Urothelium cell line (cell line): ENCODE results near the gene CDH23.

Source experiments
- DNase-seq: peaks from one replicate; pipeline ENCODE4 v3.0.0; 2011; ENCODE audit warnings: low spot score, mixed read lengths
- FAIRE-seq: peaks from 2 replicates; lab custom pipeline; 2011; peaks lifted over from hg19 to GRCh38; lab: Jason Lieb, UNC

Gene CDH23

GRCh38 chr10:71746344-71747037 is 349.8 kb downstream of the CDH23 start:
- DNase-seq, result no peak
- no peak for FAIRE-seq

GRCh38 chr10:71747039-71747531 is 350.4 kb downstream of the CDH23 start:
- FAIRE-seq, result no peak
- no peak for DNase-seq

- FAIRE-seq (no peak), DNase-seq (no peak)
Observed at GRCh38 chr10:71747551-71748523, 351.1 kb downstream of the CDH23 start.

- DNase-seq (no peak), FAIRE-seq (no peak)
Observed at GRCh38 chr10:71748671-71749191, 352.0 kb downstream of the CDH23 start.

GRCh38 chr10:71749396-71749795 is 352.7 kb downstream of the CDH23 start:
- DNase-seq, result no peak
- FAIRE-seq, result no peak

GRCh38 chr10:71750124-71750841 is 353.6 kb downstream of the CDH23 start:
- FAIRE-seq (no peak), DNase-seq (no peak)

- FAIRE-seq, result no peak
Observed at GRCh38 chr10:71750986-71751385, 354.3 kb downstream of the CDH23 start.

GRCh38 chr10:71751515-71752224 is 354.9 kb downstream of the CDH23 start:
- DNase-seq (no peak), FAIRE-seq (no peak)

More at GRCh38 chr10:71750986-71751385, 354.3 kb downstream of the CDH23 start:
- DNase-seq, result no peak

GRCh38 chr10:71752391-71753090 is 355.8 kb downstream of the CDH23 start:
- FAIRE-seq, result no peak

GRCh38 chr10:71753091-71753959 is 356.6 kb downstream of the CDH23 start:
- DNase-seq (no peak), FAIRE-seq (no peak)

More at GRCh38 chr10:71752391-71753090, 355.8 kb downstream of the CDH23 start:
- no peak for DNase-seq

- DNase-seq, result no peak
- FAIRE-seq, result no peak
Observed at GRCh38 chr10:71753960-71754505, 357.3 kb downstream of the CDH23 start.

GRCh38 chr10:71754562-71754961 is 357.8 kb downstream of the CDH23 start:
- no peak for FAIRE-seq
- no peak for DNase-seq

- FAIRE-seq, result peak; percentile 30
- DNase-seq, result no peak
Observed at GRCh38 chr10:71755179-71755879, 358.6 kb downstream of the CDH23 start.

GRCh38 chr10:71756311-71757191 is 359.8 kb downstream of the CDH23 start:
- DNase-seq (no peak), FAIRE-seq (peak; percentile 35)

- no peak for DNase-seq
- FAIRE-seq, result no peak
Observed at GRCh38 chr10:71757399-71757922, 360.7 kb downstream of the CDH23 start.

- DNase-seq (peak; percentile 28), FAIRE-seq (peak; percentile 83)
Observed at GRCh38 chr10:71761105-71761511, 364.4 kb downstream of the CDH23 start.
